Adrenal gland (tissue), 12 donors: ENCODE data around the gene KEL. TPM values are rescaled to one million over a fixed set of nuclear protein-coding genes. Genes with fewer than 3 reads are reported as not detected.
A peak's percentile ranks its signal among the peaks of the same experiment; 100 is the strongest.

Experiments
- DNase-seq, 7 donors: peaks; one replicate each; pipeline ENCODE4 v3.0.0-alpha.2; 2019 to 2020
- H3K27ac ChIP-seq, 5 donors: fragments of 200-600 bp; sonication (generic) in 4 of 5; 1 replicate in 3 of 5; 2 replicates in 2 of 5; pipeline versions ENCODE4 v1.5.1 to v1.8.0; 2016 to 2020; ENCODE audit warnings: mild to moderate bottlenecking in 1 of 5
- H3K27me3 ChIP-seq: fragments of 200-600 bp; 2 replicates; pipeline ENCODE4 v1.8.0; 2021
- H3K36me3 ChIP-seq, 2 donors: fragments of 200-600 bp; replicated peaks in 1 of 2; 1 replicate in 1 of 2; 2 replicates in 1 of 2; pipeline versions ENCODE4 v1.5.1 to v1.8.0; 2018 to 2022
- H3K4me1 ChIP-seq, 2 donors: fragments of 200-600 bp; replicated peaks in 1 of 2; 1 replicate in 1 of 2; 2 replicates in 1 of 2; pipeline versions ENCODE4 v1.5.1 to v1.8.0; 2018 to 2021
- H3K4me3 ChIP-seq, 4 donors: fragments of 200-600 bp; sonication (generic) in 3 of 4; one replicate each; pipeline ENCODE4 v1.5.1; 2016 to 2018
- H3K9me3 ChIP-seq, 3 donors: fragments of 200-600 bp; sonication (generic) in 1 of 3; replicated peaks in 1 of 3; 1 replicate in 2 of 3; 2 replicates in 1 of 3; pipeline versions ENCODE4 v1.5.1 to v1.8.0; 2016 to 2021
- CTCF ChIP-seq, 6 experiments: fragments of 450-650 bp in 4 of 6; fragments of 200-600 bp in 2 of 6; sonication (generic) in 1 of 6; IDR thresholded peaks; 1 replicate in 5 of 6; 2 replicates in 1 of 6; pipeline versions ENCODE4 v1.5.1 to v1.8.0; 2016 to 2021; ENCODE audit warnings: antibody characterized with exemption in 6 of 6, mild to moderate bottlenecking in 2 of 6, moderate library complexity in 1 of 6
- POLR2A ChIP-seq, 2 donors: fragments of 450-650 bp; IDR thresholded peaks; one replicate each; pipeline ENCODE4 v1.6.1; 2017; ENCODE audit warnings: antibody characterized with exemption in 2 of 2, mild to moderate bottlenecking in 2 of 2, moderate library complexity in 1 of 2
- WGBS, 4 donors: extraction: QIAGEN DNeasy Blood & Tissue Kit in 2 of 4; methylation state at CpG; one replicate each; pipeline versions ENCODE4 v1.1.5 to v1.1.7; 2013 to 2017; 5-methylcytosine and 5-hydroxymethylcytosine counted together
- intact Hi-C, 2 donors: fragments of 100-400 bp; cut with DNase I; formaldehyde crosslinking; loops; one replicate each; pipeline versions ENCODE4 v1.14.1 to v1.15.0; 2022 to 2023
- polyA plus RNA-seq, 3 donors: library from polyadenylated mRNA; stranded (reverse); fragments of 200-250 nt in 2 of 3; fragments of 350-450 nt in 1 of 3; fragmentation: Illumina TruSeq in 1 of 3; extraction: RNeasy Lipid Tissue Mini Kit (QIAGEN cat#74804) in 1 of 3; gene quantifications; one replicate each; pipeline ENCODE4 v1.2.3, GENCODE V29; 2013 to 2014
- total RNA-seq, 9 donors: library from RNA; depleted of rRNA in 4 of 9; stranded (reverse); fragments of >200 nt in 4 of 9; fragments of 120-200 nt in 1 of 9; fragmentation: NEBNext Ultra II Directional in 1 of 9; extraction: Animal tissue kit (Norgen Biotek cat#: 25700) in 1 of 9; gene quantifications; one replicate each; pipeline versions ENCODE4 v1.1.0 to v1.2.4, GENCODE V29; 2013 to 2023
- donor health status: healthy with polysubstance abuse.
- donor health status: Bipolar disorder and iron deficiency.
- donor health status: DM: yes; HTN: yes; CAD: no.
- donor health status: DM: no; HTN: no; CAD: no.
- donor health status: DM: no; HTN: no; CAD: no.
- donor health status: DM: yes; HTN: yes; CAD: no.

The KEL gene
- total and polyA plus RNA-seq, 12 donors = 0.15 to 1.2 (median 0.55) TPM; not detected in 5

- no peak overlapping the region for H3K4me3 ChIP-seq
- WGBS, 4 donors = 69 to 82% (median 80%) methylated on average over 11 of the region's 11 CpGs
- no peak for DNase-seq
- TF ChIP-seq CTCF (IDR thresholded peaks at IDR 0.05) = no peak
- TF ChIP-seq POLR2A (IDR thresholded peaks at IDR 0.05) = no peak
- H3K36me3 ChIP-seq = no peaks in the 10 kb centered on the region
- H3K27me3 ChIP-seq = no peaks in the 10 kb centered on the region
- intact Hi-C loops = no loop called here
- no peaks in the 10 kb centered on the region for H3K9me3 ChIP-seq
- no peaks in the 10 kb centered on the region for H3K4me1 ChIP-seq
- H3K27ac ChIP-seq = no peak overlapping the region
Observed at GRCh38 chr7:142908290-142908689, 53.9 kb downstream of the KEL start.

GRCh38 chr7:142906643-142907042, 55.5 kb downstream of the KEL start:
- intact Hi-C loops = no loop called here
- no peaks in the 10 kb centered on the region for H3K27me3 ChIP-seq
- no peaks in the 10 kb centered on the region for H3K4me1 ChIP-seq
- TF ChIP-seq CTCF (IDR thresholded peaks at IDR 0.05) (no peak), POLR2A (IDR thresholded peaks at IDR 0.05) (no peak)
- H3K9me3 ChIP-seq = no peaks in the 10 kb centered on the region
- no peaks in the 10 kb centered on the region for H3K36me3 ChIP-seq
- WGBS, 4 donors = 60 to 96% (median 85%) methylated on average over 2 of the region's 2 CpGs
- no peak overlapping the region for H3K4me3 ChIP-seq
- no peak overlapping the region for H3K27ac ChIP-seq
- peak in 1 of 7 donors; percentile 9 for DNase-seq

GRCh38 chr7:142905759-142906158, 56.4 kb downstream of the KEL start:
- TF ChIP-seq CTCF (IDR thresholded peaks at IDR 0.05) (no peak), POLR2A (IDR thresholded peaks at IDR 0.05) (no peak)
- intact Hi-C loops = no loop called here
- H3K4me1 ChIP-seq = no peaks in the 10 kb centered on the region
- 70 to 79% (median 74%) methylated on average over 2 of the region's 2 CpGs for WGBS, 4 donors
- H3K9me3 ChIP-seq = no peaks in the 10 kb centered on the region
- H3K27ac ChIP-seq = no peak overlapping the region
- no peaks in the 10 kb centered on the region for H3K36me3 ChIP-seq
- no peak overlapping the region for H3K4me3 ChIP-seq
- H3K27me3 ChIP-seq = no peaks in the 10 kb centered on the region
- DNase-seq = no peak

GRCh38 chr7:142904128-142904527, 58.0 kb downstream of the KEL start:
- Histone ChIP-seq H3K27ac (no peak overlapping the region), H3K36me3 (no peaks in the 10 kb centered on the region), H3K4me1 (no peaks in the 10 kb centered on the region), H3K9me3 (no peaks in the 10 kb centered on the region), H3K27me3 (no peaks in the 10 kb centered on the region), H3K4me3 (no peak overlapping the region)
- intact Hi-C loops = no loop called here
- DNase-seq = no peak
- TF ChIP-seq CTCF (IDR thresholded peaks at IDR 0.05) (no peak), POLR2A (IDR thresholded peaks at IDR 0.05) (no peak)
